ENCODE data around the gene SMIM38. TPM values are rescaled to one million over a fixed set of nuclear protein-coding genes. Genes with fewer than 3 reads are reported as not detected.

Gene SMIM38
- total RNA-seq, 1 donor from 2014 or later, result 0.65 TPM

DNA sequence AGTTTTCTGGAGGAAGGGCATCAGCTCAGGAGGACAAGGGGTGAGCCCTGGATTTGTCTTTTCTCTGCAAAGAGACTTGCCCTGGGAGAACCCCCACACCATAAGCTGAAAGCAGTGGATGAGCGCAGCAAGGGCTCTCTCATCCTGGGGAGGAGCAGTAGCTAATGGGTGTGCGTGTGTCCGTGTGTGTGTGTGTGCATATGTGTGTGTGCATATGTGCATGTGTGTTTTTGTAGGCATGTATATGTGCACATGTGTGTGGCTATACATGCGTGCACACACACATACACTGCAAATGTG, 45.3 kb downstream of the SMIM38 start:
- Mint-ChIP-seq H3K27ac (no peak overlapping the region), H3K4me3 (ENCODE audit: low read depth) (no peak overlapping the region), H3K27me3 (peaks cover 18% of the 10 kb centered on the region), H3K4me1 (ENCODE audit: low read depth) (peaks cover 4% of the 10 kb centered on the region), H3K9me3 (ENCODE audit: low read depth) (no peaks in the 10 kb centered on the region), H3K36me3 (ENCODE audit: insufficient read depth) (no peaks in the 10 kb centered on the region)
- TF ChIP-seq, protein P1, sequence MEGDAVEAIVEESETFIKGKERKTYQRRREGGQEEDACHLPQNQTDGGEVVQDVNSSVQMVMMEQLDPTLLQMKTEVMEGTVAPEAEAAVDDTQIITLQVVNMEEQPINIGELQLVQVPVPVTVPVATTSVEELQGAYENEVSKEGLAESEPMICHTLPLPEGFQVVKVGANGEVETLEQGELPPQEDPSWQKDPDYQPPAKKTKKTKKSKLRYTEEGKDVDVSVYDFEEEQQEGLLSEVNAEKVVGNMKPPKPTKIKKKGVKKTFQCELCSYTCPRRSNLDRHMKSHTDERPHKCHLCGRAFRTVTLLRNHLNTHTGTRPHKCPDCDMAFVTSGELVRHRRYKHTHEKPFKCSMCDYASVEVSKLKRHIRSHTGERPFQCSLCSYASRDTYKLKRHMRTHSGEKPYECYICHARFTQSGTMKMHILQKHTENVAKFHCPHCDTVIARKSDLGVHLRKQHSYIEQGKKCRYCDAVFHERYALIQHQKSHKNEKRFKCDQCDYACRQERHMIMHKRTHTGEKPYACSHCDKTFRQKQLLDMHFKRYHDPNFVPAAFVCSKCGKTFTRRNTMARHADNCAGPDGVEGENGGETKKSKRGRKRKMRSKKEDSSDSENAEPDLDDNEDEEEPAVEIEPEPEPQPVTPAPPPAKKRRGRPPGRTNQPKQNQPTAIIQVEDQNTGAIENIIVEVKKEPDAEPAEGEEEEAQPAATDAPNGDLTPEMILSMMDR (IDR thresholded peaks at IDR 0.05; ENCODE audit: unreplicated experiment), result no peak
- no peak for DNase-seq (ENCODE audit: low spot score, unreplicated experiment)

DNA sequence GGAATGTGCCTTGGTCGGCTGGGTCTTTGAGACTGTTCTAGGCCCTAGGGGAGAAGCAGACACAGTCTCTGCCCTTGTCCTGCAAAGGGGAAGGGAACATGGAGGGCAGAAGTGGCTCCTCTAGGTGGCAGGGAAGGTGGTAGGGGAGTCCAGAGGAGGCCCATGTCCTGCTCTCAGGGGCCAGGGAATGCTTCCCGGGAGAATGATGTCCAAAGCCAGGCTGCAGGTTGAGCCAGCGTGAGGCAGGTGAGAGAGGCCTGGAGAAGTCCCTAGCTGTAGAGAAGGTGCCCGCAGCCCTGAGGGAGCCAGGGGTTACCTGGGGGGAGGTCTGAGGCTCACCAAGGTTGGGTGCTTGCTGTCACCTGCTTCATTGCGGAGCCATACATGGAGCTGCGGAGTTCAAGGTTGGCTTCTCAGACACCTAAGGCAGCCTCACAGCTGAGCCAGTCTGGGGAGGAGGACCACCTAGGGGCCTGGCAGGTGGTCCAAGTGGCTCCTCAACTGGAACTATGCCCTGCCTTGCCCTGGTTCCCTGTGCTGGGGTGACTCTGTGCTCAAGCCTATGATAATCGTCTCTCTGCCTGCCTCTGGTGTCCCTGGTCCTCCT, 46.1 kb downstream of the SMIM38 start:
- Mint-ChIP-seq H3K4me3 (ENCODE audit: low read depth) (no peak overlapping the region), H3K27me3 (peaks cover 21% of the 10 kb centered on the region), H3K36me3 (ENCODE audit: insufficient read depth) (no peaks in the 10 kb centered on the region), H3K27ac (no peak overlapping the region), H3K9me3 (ENCODE audit: low read depth) (no peaks in the 10 kb centered on the region), H3K4me1 (ENCODE audit: low read depth) (peaks cover 5% of the 10 kb centered on the region)
- DNase-seq (ENCODE audit: low spot score, unreplicated experiment), result no peak
- TF ChIP-seq, protein P1 (IDR thresholded peaks at IDR 0.05; ENCODE audit: unreplicated experiment), result no peak

GRCh38 chr11:69202511-69203221, 46.9 kb downstream of the SMIM38 start:
- H3K27me3 Mint-ChIP-seq, result peaks cover 23% of the 10 kb centered on the region
- TF ChIP-seq, protein P1 (IDR thresholded peaks at IDR 0.05; ENCODE audit: unreplicated experiment), result no peak
- H3K4me3 Mint-ChIP-seq (ENCODE audit: low read depth), result no peak overlapping the region
- H3K36me3 Mint-ChIP-seq (ENCODE audit: insufficient read depth), result no peaks in the 10 kb centered on the region
- DNase-seq (ENCODE audit: low spot score, unreplicated experiment), result no peak
- no peak overlapping the region for H3K27ac Mint-ChIP-seq
- peaks cover 8% of the 10 kb centered on the region for H3K4me1 Mint-ChIP-seq (ENCODE audit: low read depth)
- H3K9me3 Mint-ChIP-seq (ENCODE audit: low read depth), result no peaks in the 10 kb centered on the region

DNA sequence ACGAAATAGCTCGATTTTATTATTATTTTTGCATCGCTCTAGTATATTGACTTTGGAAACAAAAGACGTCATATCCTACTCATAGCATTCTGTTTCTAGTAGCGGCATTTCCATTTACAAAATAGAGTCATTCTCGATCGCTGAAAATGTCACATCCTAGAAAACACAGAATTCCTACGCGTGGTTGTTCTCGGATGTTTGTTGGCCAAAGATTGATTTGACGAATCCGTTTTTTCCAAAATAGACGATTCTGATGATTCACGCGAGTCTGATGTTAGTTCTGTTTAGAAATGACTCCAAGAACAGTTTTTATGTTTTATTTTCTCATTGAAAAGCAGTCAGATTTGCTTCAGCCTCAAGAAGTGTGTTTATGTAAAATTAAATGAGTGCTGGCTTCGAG, 47.6 kb downstream of the SMIM38 start:
- DNase-seq (ENCODE audit: low spot score, unreplicated experiment), result no peak
- H3K4me1 Mint-ChIP-seq (ENCODE audit: low read depth), result peaks cover 10% of the 10 kb centered on the region
- peaks cover 1% of the 10 kb centered on the region for H3K36me3 Mint-ChIP-seq (ENCODE audit: insufficient read depth)
- peaks cover 23% of the 10 kb centered on the region for H3K27me3 Mint-ChIP-seq
- H3K9me3 Mint-ChIP-seq (ENCODE audit: low read depth), result peaks cover 4% of the 10 kb centered on the region
- H3K27ac Mint-ChIP-seq, result no peak overlapping the region
- H3K4me3 Mint-ChIP-seq (ENCODE audit: low read depth), result no peak overlapping the region
- TF ChIP-seq, protein P1 (IDR thresholded peaks at IDR 0.05; ENCODE audit: unreplicated experiment), result no peak

GRCh38 chr11:69203901-69204245, 48.1 kb downstream of the SMIM38 start:
- DNase-seq (ENCODE audit: low spot score, unreplicated experiment), result no peak
- Mint-ChIP-seq H3K9me3 (ENCODE audit: low read depth) (peaks cover 5% of the 10 kb centered on the region), H3K27ac (no peak overlapping the region), H3K27me3 (peaks cover 19% of the 10 kb centered on the region), H3K4me3 (ENCODE audit: low read depth) (no peak overlapping the region), H3K4me1 (ENCODE audit: low read depth) (peaks cover 10% of the 10 kb centered on the region), H3K36me3 (ENCODE audit: insufficient read depth) (peaks cover 3% of the 10 kb centered on the region)
- TF ChIP-seq, protein P1 (IDR thresholded peaks at IDR 0.05; ENCODE audit: unreplicated experiment), result no peak

Measured in progenitor cell of endocrine pancreas (in vitro differentiated cells).